AG04450 (cell line): ENCODE measurements around the gene AQR. TPM values are rescaled to one million over a fixed set of nuclear protein-coding genes. Genes with fewer than 3 reads are reported as not detected.
"Not testable (repeated sequence)": the region's sequence is repeated elsewhere in the genome, so short reads cannot be mapped to it uniquely, and the experiment has no call there.

ENCODE experiments used
- CTCF ChIA-PET: fragments of 300-600, 350-600 bp; formaldehyde crosslinking; extraction: SDS; loops from one replicate; lab custom pipeline; 2022; ENCODE audit warnings: antibody characterized with exemption, inconsistent platforms; lab: Charles Lee
- POLR2A ChIA-PET: fragments of 350-600 bp; formaldehyde crosslinking; extraction: SDS; loops from one replicate; lab custom pipeline; 2021; ENCODE audit warnings: antibody characterized with exemption, inconsistent platforms; lab: Yijun Ruan, JAX
- DNase-seq: peaks from one replicate; pipeline ENCODE4 v3.0.0-alpha.2; 2011; ENCODE audit warnings: low read depth, low spot score
- H3K27ac ChIP-seq: one replicate; pipeline ENCODE4 v1.5.1; 2012; ENCODE audit warnings: low read depth, low read length, control low read depth
- H3K27me3 ChIP-seq: one replicate; pipeline ENCODE4 v1.6.0; 2012; ENCODE audit warnings: low read length; ENCODE audit not compliant: control insufficient read depth, insufficient read depth
- H3K4me3 ChIP-seq: 2 replicates; pipeline ENCODE4 v1.5.1; 2011; ENCODE audit warnings: mild to moderate bottlenecking, low read depth, low read length, control low read depth
- H3K9me3 ChIP-seq: 2 replicates; pipeline ENCODE4 v1.5.1; 2012; ENCODE audit warnings: low read length; ENCODE audit not compliant: control insufficient read depth, insufficient read depth
- CTCF ChIP-seq: IDR thresholded peaks from 2 replicates; pipeline ENCODE4 v1.5.1; 2011; ENCODE audit warnings: low read depth, low read length, control low read depth, inconsistent platforms
- polyA plus RNA-seq: library from polyadenylated mRNA; depleted of rRNA; stranded (reverse); fragments of >200 nt; gene quantifications from 2 replicates; pipeline ENCODE4 v1.2.3, GENCODE V29; 2011

Gene AQR
- polyA plus RNA-seq, 1 experiment: 32.9 TPM

GRCh38 chr15:34943711-34944110, 25.8 kb downstream of the AQR start:
- H3K4me3 ChIP-seq: no peak overlapping the region
- TF ChIP-seq CTCF: no peak
- ChIA-PET POLR2A (no interaction called here), CTCF (interaction anchor here (1.2 kb wide), 1 partner anchor 322 kb away, joined by 4 read pairs; no protein-coding TSS in a partner anchor)
- H3K9me3 ChIP-seq: no peaks in the 10 kb centered on the region
- no peak overlapping the region for H3K27ac ChIP-seq
- H3K27me3 ChIP-seq: no peaks in the 10 kb centered on the region
- DNase-seq: no peak

GRCh38 chr15:34943264-34943663, 26.3 kb downstream of the AQR start:
- H3K9me3 ChIP-seq, DNase-seq, H3K27me3 ChIP-seq, H3K4me3 ChIP-seq, H3K27ac ChIP-seq, CTCF ChIA-PET, POLR2A ChIA-PET: not testable (repeated sequence)

GRCh38 chr15:34942363-34942762, 27.2 kb downstream of the AQR start:
- H3K27me3 ChIP-seq: no peaks in the 10 kb centered on the region
- POLR2A ChIA-PET: no interaction called here
- no peak for TF ChIP-seq CTCF
- H3K9me3 ChIP-seq: no peaks in the 10 kb centered on the region
- CTCF ChIA-PET: interaction anchor here (0.9 to 1.0 kb wide), 2 partner anchors 27 to 321 kb away, joined by 3 to 5 read pairs; partner anchors contain the start of gene AQR
- peak; percentile 24 for DNase-seq
- H3K27ac ChIP-seq: no peak overlapping the region
- no peak overlapping the region for H3K4me3 ChIP-seq

GRCh38 chr15:34941831-34942230, 27.7 kb downstream of the AQR start:
- Histone ChIP-seq H3K9me3 (no peaks in the 10 kb centered on the region), H3K4me3 (no peak overlapping the region), H3K27me3 (no peaks in the 10 kb centered on the region), H3K27ac (no peak overlapping the region)
- no peak for TF ChIP-seq CTCF
- no peak for DNase-seq
- ChIA-PET CTCF (interaction anchor here (0.9 to 1.3 kb wide), 3 partner anchors 27 to 320 kb away, joined by 3 to 5 read pairs (median 4); partner anchors contain the start of gene AQR), POLR2A (no interaction called here)

- no peak for DNase-seq
- Histone ChIP-seq H3K27me3 (no peaks in the 10 kb centered on the region), H3K27ac (no peak overlapping the region), H3K9me3 (no peaks in the 10 kb centered on the region), H3K4me3 (no peak overlapping the region)
- ChIA-PET POLR2A (no interaction called here), CTCF (interaction anchor here (1.3 to 2.8 kb wide), 3 partner anchors 21 to 320 kb away, joined by 3 to 13 read pairs (median 4); partner anchors contain the start of gene AQR)
- TF ChIP-seq CTCF: no peak
These were observed 28.3 kb downstream of the AQR start for GRCh38 chr15:34941185-34941698.
